ENCODE data around the gene PARL. TPM values are rescaled to one million over a fixed set of nuclear protein-coding genes. Genes with fewer than 3 reads are reported as not detected.
"Not testable (repeated sequence)": the region's sequence is repeated elsewhere in the genome, so short reads cannot be mapped to it uniquely, and the experiment has no call there.

PARL gene
- total and polyA plus RNA-seq, 2 donors (not counting 1 experiment from before 2014, with no cell fraction given), result 30.2 to 55.9 TPM

GRCh38 chr3:183879243-183879642, 5.4 kb downstream of the PARL start:
- Histone ChIP-seq H2AFZ (ENCODE audit: low read length) (no peak overlapping the region), H3K27ac (ENCODE audit: insufficient read depth, low read length) (no peak overlapping the region), H3K79me2 (ENCODE audit: control insufficient read depth, insufficient read depth, low read length) (peaks cover 71% of the 10 kb centered on the region), H3K36me3 (ENCODE audit: control insufficient read depth, insufficient read depth, low read length) (no peaks in the 10 kb centered on the region), H4K20me1 (ENCODE audit: control insufficient read depth, extremely low read depth, insufficient read depth, low read length) (no peaks in the 10 kb centered on the region), H3K4me1 (ENCODE audit: control insufficient read depth, extremely low read depth, insufficient read depth, low read length) (no peaks in the 10 kb centered on the region), H3K9me3 (ENCODE audit: control insufficient read depth, insufficient read depth, low read depth, low read length) (no peaks in the 10 kb centered on the region), H3K4me3 (replicated peaks in 1 of 4; ENCODE audit: control extremely low read depth in 1 of 4, insufficient read depth in 1 of 4, low read depth in 3 of 4, low read length in 4 of 4) (no peak overlapping the region), H3K27me3 (ENCODE audit: control insufficient read depth, insufficient read depth, low read length) (no peaks in the 10 kb centered on the region), H3K9ac (ENCODE audit: insufficient read depth, low read length) (no peak overlapping the region), H3K4me2 (ENCODE audit: extremely low read depth, insufficient read depth, low read length) (no peak overlapping the region)
- no peak for DNase-seq (ENCODE audit: low read depth in 2 of 2)
- TF ChIP-seq CTCF (conservative IDR thresholded peaks at IDR 0.05 in 1 of 2, IDR thresholded peaks at IDR 0.05 in 1 of 2; ENCODE audit: low read depth in 1 of 2, low read length in 2 of 2) (no peak), EZH2 (IDR thresholded peaks at IDR 0.05; ENCODE audit: low read length, missing control alignments) (no peak)

GRCh38 chr3:183878071-183878470, 6.6 kb downstream of the PARL start:
- no peaks in the 10 kb centered on the region for H3K36me3 ChIP-seq (ENCODE audit: control insufficient read depth, insufficient read depth, low read length)
- no peaks in the 10 kb centered on the region for H3K9me3 ChIP-seq (ENCODE audit: control insufficient read depth, insufficient read depth, low read depth, low read length)
- H3K4me1 ChIP-seq (ENCODE audit: control insufficient read depth, extremely low read depth, insufficient read depth, low read length), result no peaks in the 10 kb centered on the region
- no peak overlapping the region for H3K27ac ChIP-seq (ENCODE audit: insufficient read depth, low read length)
- no peak for DNase-seq (ENCODE audit: low read depth in 2 of 2)
- H4K20me1 ChIP-seq (ENCODE audit: control insufficient read depth, extremely low read depth, insufficient read depth, low read length), result no peaks in the 10 kb centered on the region
- no peak overlapping the region for H2AFZ ChIP-seq (ENCODE audit: low read length)
- no peaks in the 10 kb centered on the region for H3K27me3 ChIP-seq (ENCODE audit: control insufficient read depth, insufficient read depth, low read length)
- no peak overlapping the region for H3K4me2 ChIP-seq (ENCODE audit: extremely low read depth, insufficient read depth, low read length)
- TF ChIP-seq EZH2 (IDR thresholded peaks at IDR 0.05; ENCODE audit: low read length, missing control alignments), result no peak
- no peak for TF ChIP-seq CTCF (conservative IDR thresholded peaks at IDR 0.05 in 1 of 2, IDR thresholded peaks at IDR 0.05 in 1 of 2; ENCODE audit: low read depth in 1 of 2, low read length in 2 of 2)
- no peak overlapping the region for H3K9ac ChIP-seq (ENCODE audit: insufficient read depth, low read length)
- no peak overlapping the region for H3K4me3 ChIP-seq (replicated peaks in 1 of 4; ENCODE audit: control extremely low read depth in 1 of 4, insufficient read depth in 1 of 4, low read depth in 3 of 4, low read length in 4 of 4)
- peaks cover 65% of the 10 kb centered on the region for H3K79me2 ChIP-seq (ENCODE audit: control insufficient read depth, insufficient read depth, low read length)

DNA sequence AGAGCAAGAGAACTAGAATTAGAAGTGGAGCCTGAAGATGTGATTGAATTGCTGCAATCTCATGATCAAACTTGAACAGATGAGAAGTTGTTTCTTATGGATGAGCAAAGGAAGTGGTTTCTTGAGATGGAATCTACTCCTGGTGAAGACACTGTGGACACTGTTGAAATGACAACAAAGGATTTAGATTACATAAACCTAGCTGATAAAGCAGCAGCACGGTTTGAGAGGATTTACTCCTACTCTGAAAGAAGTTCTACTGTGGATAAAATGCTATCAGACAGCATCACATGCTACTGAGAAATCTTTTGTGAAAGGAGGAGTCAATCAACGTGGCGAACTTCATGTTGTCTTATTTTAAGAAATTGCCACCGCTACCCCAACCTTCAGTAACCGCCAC, 7.5 kb downstream of the PARL start:
- not testable (repeated sequence) for H3K4me3 ChIP-seq (replicated peaks in 1 of 4; ENCODE audit: control extremely low read depth in 1 of 4, insufficient read depth in 1 of 4, low read depth in 3 of 4, low read length in 4 of 4); H3K36me3 ChIP-seq (ENCODE audit: control insufficient read depth, insufficient read depth, low read length); H3K9me3 ChIP-seq (ENCODE audit: control insufficient read depth, insufficient read depth, low read depth, low read length); H3K27ac ChIP-seq (ENCODE audit: insufficient read depth, low read length); H3K27me3 ChIP-seq (ENCODE audit: control insufficient read depth, insufficient read depth, low read length); H3K9ac ChIP-seq (ENCODE audit: insufficient read depth, low read length); H3K4me2 ChIP-seq (ENCODE audit: extremely low read depth, insufficient read depth, low read length); H3K4me1 ChIP-seq (ENCODE audit: control insufficient read depth, extremely low read depth, insufficient read depth, low read length); H2AFZ ChIP-seq (ENCODE audit: low read length); DNase-seq (ENCODE audit: low read depth in 2 of 2); H4K20me1 ChIP-seq (ENCODE audit: control insufficient read depth, extremely low read depth, insufficient read depth, low read length)
- H3K79me2 ChIP-seq (ENCODE audit: control insufficient read depth, insufficient read depth, low read length), result peaks cover 57% of the 10 kb centered on the region
